ENCODE data around the gene DHX57. TPM values are rescaled to one million over a fixed set of nuclear protein-coding genes. Genes with fewer than 3 reads are reported as not detected.

DHX57 gene
- total RNA-seq, 1 donor from 2014 or later = 33.9 TPM

- Histone ChIP-seq H3K27ac (no peak overlapping the region), H2AFZ (replicated peaks) (no peak overlapping the region), H4K20me1 (ENCODE audit: low read depth) (no peaks in the 10 kb centered on the region), H3K4me2 (no peak overlapping the region), H3K4me3 (no peak overlapping the region), H3K9me3 (ENCODE audit: low read depth) (no peaks in the 10 kb centered on the region), H3K9ac (no peak overlapping the region), H3K4me1 (no peaks in the 10 kb centered on the region), H3F3A (ENCODE audit: low read depth) (no peaks in the 10 kb centered on the region), H3K79me2 (ENCODE audit: low read depth) (no peaks in the 10 kb centered on the region), H3K36me3 (peaks cover 20% of the 10 kb centered on the region), H3K27me3 (no peaks in the 10 kb centered on the region)
- H3K9me3 Mint-ChIP-seq = no peaks in the 10 kb centered on the region
- no peak for TF ChIP-seq CTCF (IDR thresholded peaks at IDR 0.05)
- TF ChIP-seq EZH2phosphoT487 (IDR thresholded peaks at IDR 0.05) = no peak
- TF ChIP-seq EZH2 (IDR thresholded peaks at IDR 0.05) = no peak
- H3K4me3 Mint-ChIP-seq = no peak overlapping the region
- H3K27ac Mint-ChIP-seq = no peak overlapping the region
- H3K27me3 Mint-ChIP-seq (ENCODE audit: insufficient read depth, low read depth) = no peaks in the 10 kb centered on the region
- no peaks in the 10 kb centered on the region for H3K4me1 Mint-ChIP-seq
- DNase-seq (ENCODE audit: low spot score) = no peak
- H3K36me3 Mint-ChIP-seq = peaks cover 25% of the 10 kb centered on the region
Observed at GRCh38 chr2:38823386-38823785, 52.3 kb downstream of the DHX57 start.

GRCh38 chr2:38818565-38818964, 57.2 kb downstream of the DHX57 start:
- Mint-ChIP-seq H3K27me3 (ENCODE audit: insufficient read depth, low read depth) (no peaks in the 10 kb centered on the region), H3K27ac (no peak overlapping the region), H3K4me1 (no peaks in the 10 kb centered on the region), H3K4me3 (no peak overlapping the region), H3K9me3 (no peaks in the 10 kb centered on the region), H3K36me3 (peaks cover 28% of the 10 kb centered on the region)
- H3K79me2 ChIP-seq (ENCODE audit: low read depth) = no peaks in the 10 kb centered on the region
- H3F3A ChIP-seq (ENCODE audit: low read depth) = no peaks in the 10 kb centered on the region
- no peak overlapping the region for H3K27ac ChIP-seq
- no peak overlapping the region for H3K4me2 ChIP-seq
- no peak overlapping the region for H3K9ac ChIP-seq
- H3K4me3 ChIP-seq = no peak overlapping the region
- H3K4me1 ChIP-seq = no peaks in the 10 kb centered on the region
- no peaks in the 10 kb centered on the region for H3K27me3 ChIP-seq
- peaks cover 9% of the 10 kb centered on the region for H3K36me3 ChIP-seq
- TF ChIP-seq CTCF (IDR thresholded peaks at IDR 0.05) (no peak), EZH2phosphoT487 (IDR thresholded peaks at IDR 0.05) (no peak), EZH2 (IDR thresholded peaks at IDR 0.05) (no peak)
- DNase-seq (ENCODE audit: low spot score) = no peak
- H4K20me1 ChIP-seq (ENCODE audit: low read depth) = no peaks in the 10 kb centered on the region
- H3K9me3 ChIP-seq (ENCODE audit: low read depth) = no peaks in the 10 kb centered on the region
- no peak overlapping the region for H2AFZ ChIP-seq (replicated peaks)

- Histone ChIP-seq H3F3A (ENCODE audit: low read depth) (no peaks in the 10 kb centered on the region), H3K9ac (no peak overlapping the region), H3K27ac (no peak overlapping the region), H4K20me1 (ENCODE audit: low read depth) (no peaks in the 10 kb centered on the region), H3K4me3 (no peak overlapping the region), H3K27me3 (no peaks in the 10 kb centered on the region), H2AFZ (replicated peaks) (no peak overlapping the region), H3K4me2 (no peak overlapping the region), H3K36me3 (no peaks in the 10 kb centered on the region), H3K79me2 (ENCODE audit: low read depth) (no peaks in the 10 kb centered on the region), H3K9me3 (ENCODE audit: low read depth) (no peaks in the 10 kb centered on the region), H3K4me1 (no peaks in the 10 kb centered on the region)
- Mint-ChIP-seq H3K36me3 (peaks cover 27% of the 10 kb centered on the region), H3K4me1 (no peaks in the 10 kb centered on the region), H3K27me3 (ENCODE audit: insufficient read depth, low read depth) (peaks cover 2% of the 10 kb centered on the region), H3K4me3 (no peak overlapping the region), H3K27ac (no peak overlapping the region), H3K9me3 (no peaks in the 10 kb centered on the region)
- DNase-seq (ENCODE audit: low spot score) = no peak
- no peak for TF ChIP-seq EZH2phosphoT487 (IDR thresholded peaks at IDR 0.05)
- no peak for TF ChIP-seq EZH2 (IDR thresholded peaks at IDR 0.05)
- no peak for TF ChIP-seq CTCF (IDR thresholded peaks at IDR 0.05)
Observed at GRCh38 chr2:38815936-38816335, 59.8 kb downstream of the DHX57 start.
